K562 (cell line): ENCODE data around the gene CTDNEP1. TPM values are rescaled to one million over a fixed set of nuclear protein-coding genes. Genes with fewer than 3 reads are reported as not detected.
A peak's percentile ranks its signal among the peaks of the same experiment; 100 is the strongest.

Source experiments
- AFF1 ChIP-seq, 2 experiments: fragments of 450-650 bp; IDR thresholded peaks; 2 replicates each; pipeline ENCODE4 v1.6.1; 2018; ENCODE audit warnings: mild to moderate bottlenecking in 2 of 2, low read depth in 1 of 2; ENCODE audit not compliant: partially characterized antibody in 2 of 2
- AFF4 ChIP-seq: sonication (generic); formaldehyde crosslinking; IDR thresholded peaks from 2 replicates; pipeline ENCODE4 v1.8.0; 2023; ENCODE audit warnings: mild to moderate bottlenecking, missing genetic modification reagents
- BCOR ChIP-seq: fragments of 450-650 bp; IDR thresholded peaks from 2 replicates; pipeline ENCODE4 v1.6.1; 2016
- CC2D1A ChIP-seq: fragments of 450-650 bp; IDR thresholded peaks from 2 replicates; pipeline ENCODE4 v1.6.1; 2017; ENCODE audit warnings: mild to moderate bottlenecking
- HCFC1 ChIP-seq: IDR thresholded peaks from 2 replicates; pipeline ENCODE4 v1.6.1; 2012; ENCODE audit warnings: low read depth, low read length, improper control_type of control experiment
- MBD2 ChIP-seq: sonication (generic); IDR thresholded peaks from 2 replicates; pipeline ENCODE4 v1.6.1; 2016; ENCODE audit warnings: low read depth, borderline replicate concordance
- NRF1 ChIP-seq, 2 experiments: fragments of 450-650 bp; IDR thresholded peaks in 1 of 2; conservative IDR thresholded peaks in 1 of 2; 2 replicates each; pipeline ENCODE4 v1.6.1; 2014; ENCODE audit warnings: mild to moderate bottlenecking in 2 of 2
- PHTF2 ChIP-seq: fragments of 250-450 bp; sonication (Bioruptor Pico); IDR thresholded peaks from 2 replicates; pipeline ENCODE4 v1.5.0; 2021; ENCODE audit warnings: mild to moderate bottlenecking
- PKNOX1 ChIP-seq: fragments of 450-650 bp; IDR thresholded peaks from 2 replicates; pipeline ENCODE4 v1.6.1; 2016
- RNF2 ChIP-seq: sonication (generic); IDR thresholded peaks from 2 replicates; pipeline ENCODE4 v1.6.1; 2016
- ZBTB9 ChIP-seq: fragments of 450-650 bp; formaldehyde crosslinking; IDR thresholded peaks from 2 replicates; pipeline ENCODE4 v1.4.0; 2020; ENCODE audit warnings: mild to moderate bottlenecking, moderate library complexity
- ZFX ChIP-seq: sonication (generic); formaldehyde crosslinking; IDR thresholded peaks from 2 replicates; pipeline ENCODE4 v1.8.0; 2022; ENCODE audit warnings: mild to moderate bottlenecking, missing genetic modification reagents, moderate library complexity
- ZNF197 ChIP-seq: fragments of 200-800 bp; sonication (Bioruptor generic); IDR thresholded peaks from 2 replicates; pipeline ENCODE4 v1.6.1; 2016; ENCODE audit warnings: low read depth, missing genetic modification characterization, missing compliant biosample characterization
- polyA plus RNA-seq, 8 experiments: library from polyadenylated mRNA; depleted of rRNA in 4 of 8; stranded (reverse) in 5 of 8; unstranded in 3 of 8; fragments of >200 nt; fragmentation: Nextera tagmentation in 2 of 8; fragmentation: Illumina TruSeq in 1 of 8; extraction: Ambion mirVana in 2 of 8; extraction: Trizol in 1 of 8; gene quantifications; 2 replicates each; pipeline versions ENCODE4 v1.2.1 to v1.2.3, GENCODE V29; 2011 to 2014; ENCODE audit warnings: inconsistent platforms in 1 of 8, missing spikeins in 1 of 8
- total RNA-seq, 7 experiments: library from RNA; depleted of rRNA in 6 of 7; stranded (reverse); fragments of >200 nt in 6 of 7; fragmentation: Illumina TruSeq in 2 of 7; extraction: Trizol in 2 of 7; gene quantifications; 2 replicates each; pipeline versions ENCODE4 v1.2.1 to v1.2.3, GENCODE V29; 2011 to 2021; ENCODE audit warnings: low replicate concordance in 1 of 7

The CTDNEP1 gene
- total and polyA plus RNA-seq, 9 of the 15 experiments (the other 6 are each of a cell fraction or from before 2014, with no cell fraction given), result 10.7 to 150 (median 28.5) TPM

GRCh38 chr17:7215136-7215638, 36.3 kb downstream of the CTDNEP1 start (continued):
- no peak for TF ChIP-seq PKNOX1
- 0 out of 2 replicates have a peak, but pooled peaks have one; percentile 99 for TF ChIP-seq HCFC1
- no peak for TF ChIP-seq CC2D1A
- 0 out of 2 replicates have a peak, but pooled peaks have one; percentile 3 for TF ChIP-seq MBD2
- TF ChIP-seq BCOR, result no peak
- no peak for TF ChIP-seq AFF4 (CRISPR knock-in tag)
- TF ChIP-seq ZFX (CRISPR knock-in tag), result peak; percentile 20; the same call in 1 of the 2 replicates
- TF ChIP-seq ZBTB9 (CRISPR knock-in tag), result no peak
- no peak for TF ChIP-seq NRF1 (conservative IDR thresholded peaks at IDR 0.05 in 1 of 2, IDR thresholded peaks at IDR 0.05 in 1 of 2)
- no peak for TF ChIP-seq PHTF2 (CRISPR knock-in tag)
- no peak for TF ChIP-seq RNF2
- peak in 1 of 2 experiments; percentile 99 for TF ChIP-seq AFF1 (IDR thresholded peaks at IDR 0.05; ENCODE audit: low read depth in 1 of 2, partially characterized antibody in 2 of 2)
- TF ChIP-seq ZNF197, result peak; percentile 90
- TF ChIP-seq, all 486 proteins: peak for 15
